ENCODE measurements around the gene RUSC2.
A peak's percentile ranks its signal among the peaks of the same experiment; 100 is the strongest.
"Not testable (repeated sequence)": the region's sequence is repeated elsewhere in the genome, so short reads cannot be mapped to it uniquely, and the experiment has no call there.

RUSC2 gene

GRCh38 chr9:35490910-35491465, 1.1 kb downstream of the RUSC2 start:
- DNase-seq: peak; percentile 25

- DNase-seq: not testable (repeated sequence)
Measured at GRCh38 chr9:35493119-35493518, 3.2 kb downstream of the RUSC2 start.

- DNase-seq: no peak
Measured at GRCh38 chr9:35495984-35496383, 6.1 kb downstream of the RUSC2 start.

GRCh38 chr9:35498245-35498644, 8.3 kb downstream of the RUSC2 start:
- DNase-seq: not testable (repeated sequence)

- no peak for DNase-seq
Measured at GRCh38 chr9:35499029-35499700, 9.3 kb downstream of the RUSC2 start.

GRCh38 chr9:35499701-35500030, 9.8 kb downstream of the RUSC2 start:
- no peak for DNase-seq

GRCh38 chr9:35500130-35500748, 10.3 kb downstream of the RUSC2 start:
- no peak for DNase-seq

GRCh38 chr9:35501946-35502345, 12.0 kb downstream of the RUSC2 start:
- peak; percentile 33 for DNase-seq

GRCh38 chr9:35506359-35506758, 16.4 kb downstream of the RUSC2 start:
- DNase-seq: no peak

GRCh38 chr9:35508069-35508468, 18.2 kb downstream of the RUSC2 start:
- no peak for DNase-seq

- no peak for DNase-seq
Measured at GRCh38 chr9:35510383-35510753, 20.5 kb downstream of the RUSC2 start.

- DNase-seq: no peak
Measured at GRCh38 chr9:35510754-35511428, 21.0 kb downstream of the RUSC2 start.

- no peak for DNase-seq
Measured at GRCh38 chr9:35511453-35511852, 21.5 kb downstream of the RUSC2 start.

GRCh38 chr9:35515766-35516165, 25.9 kb downstream of the RUSC2 start:
- DNase-seq: no peak

- no peak for DNase-seq
Measured at GRCh38 chr9:35516479-35516878, 26.6 kb downstream of the RUSC2 start.

- no peak for DNase-seq
Measured at GRCh38 chr9:35517131-35517530, 27.2 kb downstream of the RUSC2 start.

- DNase-seq: no peak
Measured at GRCh38 chr9:35517552-35518224, 27.8 kb downstream of the RUSC2 start.

GRCh38 chr9:35518225-35518821, 28.4 kb downstream of the RUSC2 start:
- DNase-seq: no peak

GRCh38 chr9:35518981-35519679, 29.2 kb downstream of the RUSC2 start:
- DNase-seq: no peak

- DNase-seq: no peak
Measured at GRCh38 chr9:35519692-35520363, 29.9 kb downstream of the RUSC2 start.

GRCh38 chr9:35520364-35520710, 30.4 kb downstream of the RUSC2 start:
- DNase-seq: no peak

- DNase-seq: no peak
Measured at GRCh38 chr9:35521708-35522107, 31.8 kb downstream of the RUSC2 start.
